NT2/D1 (cell line): ENCODE measurements around the gene KIF15.

Source experiments
- SUZ12 ChIP-seq: IDR thresholded peaks from 2 replicates; pipeline ENCODE4 v1.6.1; 2011; ENCODE audit not compliant: insufficient read length, insufficient read depth; ENCODE audit errors: extremely low read depth
- YY1 ChIP-seq: IDR thresholded peaks from 2 replicates; pipeline ENCODE4 v1.6.1; 2011; ENCODE audit not compliant: insufficient read length, insufficient read depth
- ZNF274 ChIP-seq: IDR thresholded peaks from 2 replicates; pipeline ENCODE4 v1.6.1; 2011; ENCODE audit warnings: mild to moderate bottlenecking, low read depth, low read length

- no peak for TF ChIP-seq ZNF274
- no peak for TF ChIP-seq SUZ12
- TF ChIP-seq YY1: no peak
These were observed 106.0 kb downstream of the KIF15 start for GRCh38 chr3:44867421-44868111.
